ENCODE data around the gene C8G. TPM values are rescaled to one million over a fixed set of nuclear protein-coding genes. Genes with fewer than 3 reads are reported as not detected.

C8G gene
- total RNA-seq, 1 donor from 2014 or later = 1.7 TPM

DNA sequence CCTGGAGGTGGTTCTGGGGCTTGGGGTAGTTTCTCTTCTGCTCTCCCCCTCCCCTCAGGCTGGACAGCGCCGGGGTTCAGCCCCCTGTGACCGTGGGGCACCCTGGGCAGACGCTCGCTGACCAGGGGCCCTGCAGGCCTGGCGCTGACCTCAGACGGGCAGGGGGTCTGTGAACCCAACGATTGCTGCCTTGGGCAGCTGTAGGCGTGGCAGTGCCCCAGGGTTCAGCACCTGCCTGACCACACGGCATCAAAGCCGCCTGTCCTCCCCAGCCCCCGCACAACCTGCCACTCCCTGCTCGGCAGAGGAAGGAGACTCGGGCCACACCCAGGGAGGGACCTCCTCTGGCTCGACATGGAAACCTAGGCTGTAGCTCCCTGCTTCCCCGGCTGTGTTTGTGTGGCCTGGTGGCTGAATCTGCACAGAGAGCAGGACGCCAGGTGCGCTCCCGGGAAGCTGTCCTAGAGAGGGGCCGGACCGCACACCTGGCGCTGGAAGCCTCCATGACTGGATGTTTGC lies 19.2 kb downstream of the C8G start:
- H3K4me3 Mint-ChIP-seq (ENCODE audit: unreplicated experiment) = no peak overlapping the region
- TF ChIP-seq, protein P1, sequence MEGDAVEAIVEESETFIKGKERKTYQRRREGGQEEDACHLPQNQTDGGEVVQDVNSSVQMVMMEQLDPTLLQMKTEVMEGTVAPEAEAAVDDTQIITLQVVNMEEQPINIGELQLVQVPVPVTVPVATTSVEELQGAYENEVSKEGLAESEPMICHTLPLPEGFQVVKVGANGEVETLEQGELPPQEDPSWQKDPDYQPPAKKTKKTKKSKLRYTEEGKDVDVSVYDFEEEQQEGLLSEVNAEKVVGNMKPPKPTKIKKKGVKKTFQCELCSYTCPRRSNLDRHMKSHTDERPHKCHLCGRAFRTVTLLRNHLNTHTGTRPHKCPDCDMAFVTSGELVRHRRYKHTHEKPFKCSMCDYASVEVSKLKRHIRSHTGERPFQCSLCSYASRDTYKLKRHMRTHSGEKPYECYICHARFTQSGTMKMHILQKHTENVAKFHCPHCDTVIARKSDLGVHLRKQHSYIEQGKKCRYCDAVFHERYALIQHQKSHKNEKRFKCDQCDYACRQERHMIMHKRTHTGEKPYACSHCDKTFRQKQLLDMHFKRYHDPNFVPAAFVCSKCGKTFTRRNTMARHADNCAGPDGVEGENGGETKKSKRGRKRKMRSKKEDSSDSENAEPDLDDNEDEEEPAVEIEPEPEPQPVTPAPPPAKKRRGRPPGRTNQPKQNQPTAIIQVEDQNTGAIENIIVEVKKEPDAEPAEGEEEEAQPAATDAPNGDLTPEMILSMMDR (IDR thresholded peaks at IDR 0.05) = no peak
- no peak for DNase-seq (ENCODE audit: extremely low spot score, unreplicated experiment)
- no peaks in the 10 kb centered on the region for H3K36me3 Mint-ChIP-seq (ENCODE audit: unreplicated experiment)
- peaks cover 3% of the 10 kb centered on the region for H3K27me3 Mint-ChIP-seq (ENCODE audit: unreplicated experiment)
- no peaks in the 10 kb centered on the region for H3K9me3 Mint-ChIP-seq (ENCODE audit: unreplicated experiment)
- no peak overlapping the region for H3K27ac Mint-ChIP-seq (ENCODE audit: unreplicated experiment)
- peaks cover 20% of the 10 kb centered on the region for H3K4me1 Mint-ChIP-seq (ENCODE audit: unreplicated experiment)

GRCh38 chr9:136964833-136965422 lies 19.9 kb downstream of the C8G start:
- Mint-ChIP-seq H3K27ac (ENCODE audit: unreplicated experiment) (no peak overlapping the region), H3K9me3 (ENCODE audit: unreplicated experiment) (no peaks in the 10 kb centered on the region), H3K4me1 (ENCODE audit: unreplicated experiment) (peaks cover 19% of the 10 kb centered on the region), H3K36me3 (ENCODE audit: unreplicated experiment) (no peaks in the 10 kb centered on the region), H3K27me3 (ENCODE audit: unreplicated experiment) (peaks cover 3% of the 10 kb centered on the region), H3K4me3 (ENCODE audit: unreplicated experiment) (no peak overlapping the region)
- TF ChIP-seq, protein P1 (IDR thresholded peaks at IDR 0.05) = no peak
- DNase-seq (ENCODE audit: extremely low spot score, unreplicated experiment) = no peak

GRCh38 chr9:136965771-136966484 lies 20.9 kb downstream of the C8G start:
- DNase-seq (ENCODE audit: extremely low spot score, unreplicated experiment) = no peak
- Mint-ChIP-seq H3K4me3 (ENCODE audit: unreplicated experiment) (no peak overlapping the region), H3K36me3 (ENCODE audit: unreplicated experiment) (no peaks in the 10 kb centered on the region), H3K27me3 (ENCODE audit: unreplicated experiment) (peaks cover 3% of the 10 kb centered on the region), H3K27ac (ENCODE audit: unreplicated experiment) (no peak overlapping the region), H3K9me3 (ENCODE audit: unreplicated experiment) (no peaks in the 10 kb centered on the region), H3K4me1 (ENCODE audit: unreplicated experiment) (peaks cover 14% of the 10 kb centered on the region)
- TF ChIP-seq, protein P1 (IDR thresholded peaks at IDR 0.05) = no peak

GRCh38 chr9:136968333-136969127 lies 23.5 kb downstream of the C8G start:
- Mint-ChIP-seq H3K36me3 (ENCODE audit: unreplicated experiment) (no peaks in the 10 kb centered on the region), H3K4me1 (ENCODE audit: unreplicated experiment) (peaks cover 2% of the 10 kb centered on the region), H3K27ac (ENCODE audit: unreplicated experiment) (no peak overlapping the region), H3K27me3 (ENCODE audit: unreplicated experiment) (peaks cover 3% of the 10 kb centered on the region), H3K9me3 (ENCODE audit: unreplicated experiment) (no peaks in the 10 kb centered on the region), H3K4me3 (ENCODE audit: unreplicated experiment) (no peak overlapping the region)
- no peak for DNase-seq (ENCODE audit: extremely low spot score, unreplicated experiment)
- TF ChIP-seq, protein P1 (IDR thresholded peaks at IDR 0.05) = no peak

DNA sequence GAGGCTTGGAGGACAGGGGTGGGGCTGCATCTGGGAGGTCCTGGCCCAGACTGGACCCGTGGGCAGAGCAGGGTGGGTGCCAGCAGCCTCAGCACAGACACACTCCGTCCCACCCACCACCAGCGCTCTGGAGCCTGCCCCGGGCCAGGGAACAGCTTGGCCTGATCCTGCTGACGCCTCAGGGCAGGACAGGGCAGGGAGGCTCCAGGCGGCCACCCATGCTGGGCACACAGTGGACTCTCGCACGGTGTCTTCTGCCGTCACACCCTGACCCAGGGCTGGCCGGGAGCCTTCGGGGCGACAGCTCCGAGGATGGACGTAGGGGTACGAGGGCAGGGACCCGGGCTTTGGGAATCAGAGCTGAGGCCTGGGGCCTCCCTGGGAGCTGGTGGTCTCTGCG lies 24.1 kb downstream of the C8G start:
- peaks cover 2% of the 10 kb centered on the region for H3K4me1 Mint-ChIP-seq (ENCODE audit: unreplicated experiment)
- H3K4me3 Mint-ChIP-seq (ENCODE audit: unreplicated experiment) = no peak overlapping the region
- no peaks in the 10 kb centered on the region for H3K9me3 Mint-ChIP-seq (ENCODE audit: unreplicated experiment)
- peaks cover 3% of the 10 kb centered on the region for H3K27me3 Mint-ChIP-seq (ENCODE audit: unreplicated experiment)
- H3K36me3 Mint-ChIP-seq (ENCODE audit: unreplicated experiment) = no peaks in the 10 kb centered on the region
- TF ChIP-seq, protein P1 (IDR thresholded peaks at IDR 0.05) = no peak
- no peak overlapping the region for H3K27ac Mint-ChIP-seq (ENCODE audit: unreplicated experiment)
- DNase-seq (ENCODE audit: extremely low spot score, unreplicated experiment) = no peak

Measured in osteocyte (in vitro differentiated cells).